ENCODE results near the gene MSANTD1.

Gene MSANTD1

GRCh38 chr4:3248811-3249661 lies at the start of gene MSANTD1:
Gene MSANTD1 (plus strand): TSS chr4:3249159. CDS start chr4:3249223, 64 bp downstream.
- DNase-seq (ENCODE audit: low spot score): no peak

GRCh38 chr4:3199653-3200422 lies 49.1 kb upstream of the MSANTD1 start:
- DNase-seq (ENCODE audit: low spot score): no peak

DNA sequence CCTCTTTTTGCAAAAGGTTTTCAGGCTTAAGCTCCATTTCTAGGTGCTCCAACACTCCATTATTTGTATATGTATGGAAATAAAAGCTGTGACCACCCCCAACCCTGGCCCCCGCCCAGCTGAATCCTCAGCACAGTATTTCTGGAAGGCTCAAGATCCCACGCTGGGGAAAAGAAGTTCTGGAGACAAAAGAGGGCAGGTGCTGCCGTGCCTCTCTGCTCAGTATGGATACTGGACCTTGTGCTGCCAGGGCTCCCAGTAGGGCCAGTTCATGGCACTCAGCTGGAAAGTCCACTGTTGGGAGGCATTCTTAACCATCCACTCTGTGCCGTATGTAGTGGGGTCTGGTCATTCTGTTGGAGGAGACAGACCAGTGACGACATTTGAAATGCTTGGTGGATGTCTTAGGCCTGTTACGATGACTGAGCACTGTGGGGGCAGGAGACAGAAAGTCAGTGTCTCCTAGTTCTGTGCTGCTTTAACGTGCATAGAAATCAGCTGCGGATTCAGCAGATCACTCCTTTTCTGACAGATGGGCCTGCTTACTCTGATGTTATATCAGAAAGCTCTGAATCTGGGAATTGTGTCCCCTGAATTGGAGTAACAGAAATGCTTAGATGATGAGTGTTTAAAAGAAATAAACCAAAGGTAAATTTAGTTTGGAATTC lies 48.4 kb upstream of the MSANTD1 start:
- no peak for DNase-seq (ENCODE audit: low spot score)

- DNase-seq (ENCODE audit: low spot score): no peak
Observed at GRCh38 chr4:3201718-3202702, 46.9 kb upstream of the MSANTD1 start.

- DNase-seq (ENCODE audit: low spot score): no peak
Observed at GRCh38 chr4:3202836-3203820, 45.8 kb upstream of the MSANTD1 start.

- no peak for DNase-seq (ENCODE audit: low spot score)
Observed at GRCh38 chr4:3203971-3204431, 45.0 kb upstream of the MSANTD1 start.

GRCh38 chr4:3205995-3206394 lies 43.0 kb upstream of the MSANTD1 start:
- no peak for DNase-seq (ENCODE audit: low spot score)

GRCh38 chr4:3206439-3207100 lies 42.4 kb upstream of the MSANTD1 start:
- DNase-seq (ENCODE audit: low spot score): no peak

DNA sequence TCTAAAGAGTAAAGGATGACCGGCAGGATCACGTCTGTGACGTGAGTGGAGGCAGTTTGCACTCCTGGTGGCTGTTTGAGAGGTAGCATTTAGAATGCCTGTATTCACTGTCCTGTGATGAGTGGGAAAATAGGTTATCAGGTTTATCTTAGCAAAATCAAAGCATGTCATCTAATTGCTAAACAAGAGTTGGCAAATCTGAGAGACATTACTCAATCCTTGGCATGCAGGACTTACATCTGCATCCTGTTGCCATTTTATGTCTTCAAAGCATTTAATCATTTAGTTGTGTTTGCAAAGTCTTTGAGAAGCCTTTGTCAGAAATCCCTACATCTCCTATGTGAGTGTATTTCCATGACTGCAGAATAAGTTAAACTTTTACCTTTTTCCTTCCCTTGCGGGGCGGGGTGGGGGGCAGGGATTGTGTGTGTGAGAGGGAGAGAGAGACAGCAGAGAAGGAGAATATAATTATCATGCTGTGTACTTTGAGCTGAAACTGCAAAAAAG lies 41.4 kb upstream of the MSANTD1 start:
- no peak for DNase-seq (ENCODE audit: low spot score)

- DNase-seq (ENCODE audit: low spot score): no peak
Observed at GRCh38 chr4:3208826-3209225, 40.1 kb upstream of the MSANTD1 start.

DNA sequence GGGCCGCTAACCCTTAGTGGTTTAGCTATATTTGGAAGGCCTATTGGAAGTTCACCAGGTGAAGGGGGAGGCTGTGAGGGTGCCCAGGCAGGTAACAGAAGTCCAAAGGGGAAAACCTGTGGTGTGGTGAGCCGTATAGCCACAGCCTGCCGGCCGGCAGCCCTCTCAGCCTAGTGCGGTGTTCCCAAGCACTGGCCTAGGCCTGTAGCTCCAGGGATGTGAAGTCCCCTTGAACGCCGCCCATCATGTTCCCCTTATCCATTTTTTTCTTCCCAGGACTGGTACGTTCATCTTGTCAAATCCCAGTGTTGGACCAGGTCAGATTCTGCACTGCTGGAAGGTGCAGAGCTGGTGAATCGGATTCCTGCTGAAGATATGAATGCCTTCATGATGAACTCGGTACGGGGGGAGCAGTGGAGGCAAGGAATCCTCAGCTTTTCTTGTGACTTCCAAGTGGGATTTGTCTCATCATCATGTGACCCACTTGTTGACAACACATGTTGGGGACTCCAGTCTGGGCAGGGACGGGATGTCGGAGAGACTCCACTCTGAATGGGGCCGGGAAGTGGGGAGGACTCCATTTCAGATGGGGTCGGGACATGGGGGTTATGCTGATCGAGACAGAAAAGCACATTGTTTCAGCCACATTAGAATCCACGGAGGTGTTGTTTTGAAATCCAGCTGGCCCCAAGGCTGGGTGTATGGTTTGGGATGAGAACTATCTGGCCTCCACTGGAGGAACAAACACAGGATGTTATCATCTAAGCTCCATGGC lies 39.2 kb upstream of the MSANTD1 start:
- DNase-seq (ENCODE audit: low spot score): no peak

- DNase-seq (ENCODE audit: low spot score): no peak
Observed at GRCh38 chr4:3210467-3210866, 38.5 kb upstream of the MSANTD1 start.

- DNase-seq (ENCODE audit: low spot score): no peak
Observed at GRCh38 chr4:3211866-3212265, 37.1 kb upstream of the MSANTD1 start.

GRCh38 chr4:3212391-3213105 lies 36.4 kb upstream of the MSANTD1 start:
- no peak for DNase-seq (ENCODE audit: low spot score)

DNA sequence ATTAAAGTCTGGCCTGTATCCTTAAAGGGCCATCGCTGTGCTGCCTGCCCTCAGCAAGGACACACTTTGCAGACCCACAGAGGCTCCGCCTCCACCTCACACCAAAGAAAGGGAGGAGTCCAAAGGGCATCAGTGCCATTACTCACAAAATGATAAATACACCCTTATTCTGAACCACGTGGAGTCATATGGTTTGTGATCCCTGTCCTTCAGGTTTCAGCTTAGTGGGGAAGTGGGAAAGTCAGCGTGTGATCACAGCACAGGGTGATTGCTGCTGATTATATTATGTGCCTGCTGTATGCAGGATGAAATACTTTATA lies 35.9 kb upstream of the MSANTD1 start:
- DNase-seq (ENCODE audit: low spot score): no peak

DNA sequence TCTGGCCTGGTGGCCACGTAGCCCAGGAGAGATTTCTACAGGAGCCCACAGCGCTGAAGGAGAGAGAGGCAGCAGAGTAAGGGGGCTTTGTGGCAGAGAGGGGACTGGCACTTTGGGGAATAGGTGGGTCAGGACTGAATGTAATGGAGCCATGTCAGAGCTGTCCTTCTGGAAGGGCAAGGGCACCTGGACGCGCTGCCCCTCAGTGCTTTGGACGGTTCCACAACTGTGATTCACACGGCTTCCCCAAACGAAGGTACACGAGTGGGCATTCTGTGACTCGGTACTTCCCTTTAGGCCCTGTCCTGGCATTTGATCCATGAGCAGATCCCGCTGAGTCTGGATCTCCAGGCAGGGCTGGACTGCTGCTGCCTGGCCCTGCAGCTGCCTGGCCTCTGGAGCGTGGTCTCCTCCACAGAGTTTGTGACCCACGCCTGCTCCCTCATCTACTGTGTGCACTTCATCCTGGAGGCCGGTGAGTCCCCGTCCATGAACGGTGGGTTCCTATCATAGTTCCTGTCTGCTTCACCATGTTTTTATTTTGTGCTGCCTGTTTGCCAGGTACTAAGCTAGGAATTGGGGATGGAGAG lies 35.2 kb upstream of the MSANTD1 start:
- DNase-seq (ENCODE audit: low spot score): no peak

- no peak for DNase-seq (ENCODE audit: low spot score)
Observed at GRCh38 chr4:3215256-3215655, 33.7 kb upstream of the MSANTD1 start.

- no peak for DNase-seq (ENCODE audit: low spot score)
Observed at GRCh38 chr4:3215733-3216132, 33.2 kb upstream of the MSANTD1 start.
